ENCODE results near the gene TTC7B.

Gene TTC7B

DNA sequence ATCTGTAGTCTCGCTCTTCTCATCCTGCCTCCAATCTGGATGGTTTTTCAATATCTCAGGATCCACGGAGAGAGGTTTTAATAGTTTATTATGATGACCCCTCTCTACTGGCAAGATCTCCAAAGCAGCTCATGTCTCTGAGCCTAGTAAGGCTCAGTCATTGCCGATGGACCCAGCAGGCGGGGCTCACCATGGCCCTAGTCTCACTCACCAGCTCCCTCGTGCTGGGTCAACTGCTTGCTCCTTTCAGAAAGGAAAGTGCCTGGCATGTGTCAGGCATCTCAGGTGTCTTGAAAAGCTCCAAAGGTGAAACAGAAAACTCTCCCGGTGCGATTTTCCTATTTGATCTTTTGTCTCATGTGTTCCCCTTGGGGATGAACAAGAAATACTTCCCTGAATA lies 240.4 kb downstream of the TTC7B start:
- no peak for TF ChIP-seq CTCF (IDR thresholded peaks at IDR 0.05; ENCODE audit: insufficient read depth, low read length, missing control alignments)
- H3K4me3 ChIP-seq (ENCODE audit: low read depth, low read length), result no peak overlapping the region
- POLR2A ChIA-PET, result no interaction called here
- CTCF ChIA-PET, result interaction anchor here (1.2 to 1.3 kb wide), 2 partner anchors 19 to 122 kb away, joined by 3 read pairs; no protein-coding TSS in a partner anchor
- DNase-seq (ENCODE audit: low read depth, low spot score), result no peak

DNA sequence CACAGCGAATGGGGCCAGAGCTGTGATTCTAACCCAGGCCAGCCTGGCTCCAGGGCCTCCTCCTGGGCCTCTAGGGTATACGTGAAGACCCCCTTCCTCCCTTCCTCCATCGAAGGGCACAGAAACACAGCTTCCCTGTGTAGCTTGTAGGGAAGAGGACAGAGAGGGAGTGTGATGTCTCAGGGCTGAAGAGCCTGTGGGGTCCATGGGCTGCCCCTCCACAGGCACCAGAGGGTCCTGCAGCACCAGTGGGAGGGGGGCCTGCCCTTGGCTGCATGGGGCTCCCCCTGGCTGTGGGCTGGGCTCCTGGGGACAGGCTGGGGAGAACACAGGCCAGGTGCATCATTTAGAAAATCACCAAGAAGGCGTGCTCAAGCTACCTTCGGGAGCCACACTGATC lies 240.9 kb downstream of the TTC7B start:
- POLR2A ChIA-PET, result no interaction called here
- CTCF ChIA-PET, result interaction anchor here (1.2 to 1.3 kb wide), 2 partner anchors 19 to 122 kb away, joined by 3 read pairs; no protein-coding TSS in a partner anchor
- no peak for TF ChIP-seq CTCF (IDR thresholded peaks at IDR 0.05; ENCODE audit: insufficient read depth, low read length, missing control alignments)
- no peak for DNase-seq (ENCODE audit: low read depth, low spot score)
- H3K4me3 ChIP-seq (ENCODE audit: low read depth, low read length), result no peak overlapping the region

- TF ChIP-seq CTCF (IDR thresholded peaks at IDR 0.05; ENCODE audit: insufficient read depth, low read length, missing control alignments), result no peak
- ChIA-PET POLR2A (no interaction called here), CTCF (interaction anchor here (1.1 to 1.3 kb wide), 2 partner anchors 14 to 123 kb away, joined by 3 read pairs; no protein-coding TSS in a partner anchor)
- no peak for DNase-seq (ENCODE audit: low read depth, low spot score)
- H3K4me3 ChIP-seq (ENCODE audit: low read depth, low read length), result no peak overlapping the region
These were observed 241.8 kb downstream of the TTC7B start for GRCh38 chr14:90574188-90575131.

DNA sequence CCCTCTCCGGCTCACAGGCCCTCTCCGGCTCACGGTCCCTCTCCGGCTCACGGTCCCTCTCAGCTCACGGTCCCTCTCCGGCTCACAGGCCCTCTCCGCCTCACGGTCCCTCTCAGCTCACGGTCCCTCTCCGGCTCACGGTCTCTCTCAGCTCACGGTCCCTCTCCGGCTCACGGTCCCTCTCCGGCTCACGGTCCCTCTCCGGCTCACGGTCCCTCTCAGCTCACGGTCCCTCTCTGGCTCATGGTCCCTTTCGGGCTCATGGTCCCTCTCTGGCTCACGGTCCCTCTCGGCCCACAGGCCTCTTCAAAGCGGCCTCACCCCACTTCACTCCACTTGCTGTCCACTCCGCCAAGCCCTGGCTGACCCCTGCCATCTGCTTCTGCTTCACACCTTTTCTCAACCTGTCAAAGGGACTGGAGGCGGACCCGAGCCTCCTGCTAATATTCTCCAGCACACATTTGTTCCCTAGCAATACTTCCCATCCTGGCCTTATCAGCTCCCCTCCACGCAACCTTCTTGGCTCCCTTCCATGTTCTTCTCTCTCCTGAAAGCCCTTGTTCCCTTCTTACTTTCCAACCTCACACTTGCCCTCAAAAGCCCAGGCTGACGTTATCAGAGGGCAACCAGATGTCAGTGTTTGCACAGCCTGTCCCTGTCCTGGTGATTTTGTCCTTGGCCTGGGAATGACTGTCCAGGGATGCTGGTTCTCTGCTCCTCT lies 242.7 kb downstream of the TTC7B start:
- POLR2A ChIA-PET, result no interaction called here
- DNase-seq (ENCODE audit: low read depth, low spot score), result no peak
- no peak overlapping the region for H3K4me3 ChIP-seq (ENCODE audit: low read depth, low read length)
- TF ChIP-seq CTCF (IDR thresholded peaks at IDR 0.05; ENCODE audit: insufficient read depth, low read length, missing control alignments), result no peak
- CTCF ChIA-PET, result interaction anchor here (1.1 kb wide), 1 partner anchor 15 kb away, joined by 3 read pairs; no protein-coding TSS in a partner anchor

DNA sequence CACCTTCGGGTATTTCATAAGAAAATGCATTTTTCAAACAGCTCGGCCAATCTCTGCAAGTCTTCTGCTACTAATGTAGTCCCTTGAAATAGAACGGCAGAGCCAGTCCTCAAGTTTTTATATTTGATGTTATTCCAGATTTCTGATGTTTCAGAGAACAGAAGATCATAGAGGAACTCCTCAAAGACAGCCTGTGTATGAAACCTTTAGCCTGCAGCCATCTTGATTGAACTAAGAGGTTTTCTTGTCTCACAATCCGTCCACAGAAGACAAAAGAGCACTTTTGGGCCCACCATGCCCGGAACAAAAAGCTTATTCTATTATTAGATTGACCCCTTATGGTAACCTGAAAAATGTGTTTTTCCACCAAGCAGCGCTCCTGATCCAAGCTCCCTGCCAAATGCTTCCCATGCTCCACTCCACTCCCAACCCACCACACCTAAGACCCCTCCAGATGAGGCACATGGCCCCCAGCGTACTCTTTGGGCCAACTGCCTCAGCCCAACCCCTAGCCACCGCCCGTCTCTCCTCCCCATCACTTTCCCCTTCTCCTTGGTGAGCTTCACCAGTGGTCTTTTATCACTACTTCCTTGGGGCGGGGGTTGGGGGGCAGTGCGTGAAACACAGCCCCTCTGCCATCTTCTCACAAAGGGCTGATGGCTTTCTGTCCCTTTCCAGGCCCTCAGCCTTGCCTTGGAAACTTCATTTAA lies 243.6 kb downstream of the TTC7B start:
- no peak for TF ChIP-seq CTCF (IDR thresholded peaks at IDR 0.05; ENCODE audit: insufficient read depth, low read length, missing control alignments)
- DNase-seq (ENCODE audit: low read depth, low spot score), result no peak
- ChIA-PET POLR2A (no interaction called here), CTCF (no interaction called here)
- H3K4me3 ChIP-seq (ENCODE audit: low read depth, low read length), result no peak overlapping the region
